HG03378 (cell line): ENCODE measurements around the gene FADS3.

Experiments used
- ATAC-seq: cut with Tn5 transposase; IDR thresholded peaks from one replicate; pipeline ENCODE4 v1.9.1; 2021; ENCODE audit warnings: mild to moderate bottlenecking, moderate library complexity; ENCODE audit not compliant: unreplicated experiment

The FADS3 gene

DNA sequence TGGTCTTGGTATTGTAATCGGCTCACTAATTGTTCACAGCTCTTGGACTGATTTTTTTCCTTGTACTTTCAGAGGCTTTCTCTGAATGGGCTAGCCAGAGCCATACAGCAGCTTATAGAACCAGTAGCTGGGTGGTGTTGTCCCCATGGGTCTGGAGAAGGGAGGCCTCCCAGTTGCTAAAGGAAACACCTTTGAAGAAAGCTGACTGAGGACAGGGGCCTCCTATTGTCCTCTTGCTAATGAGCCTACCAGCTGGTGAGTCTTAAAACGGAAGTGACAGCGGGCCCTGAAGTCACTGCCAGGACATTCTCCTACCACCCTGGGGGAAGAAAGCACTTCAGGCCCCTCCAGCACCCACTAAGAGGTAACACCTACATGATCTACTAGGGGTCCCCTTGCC, 9.9 kb downstream of the FADS3 start:
- no peak for ATAC-seq

DNA sequence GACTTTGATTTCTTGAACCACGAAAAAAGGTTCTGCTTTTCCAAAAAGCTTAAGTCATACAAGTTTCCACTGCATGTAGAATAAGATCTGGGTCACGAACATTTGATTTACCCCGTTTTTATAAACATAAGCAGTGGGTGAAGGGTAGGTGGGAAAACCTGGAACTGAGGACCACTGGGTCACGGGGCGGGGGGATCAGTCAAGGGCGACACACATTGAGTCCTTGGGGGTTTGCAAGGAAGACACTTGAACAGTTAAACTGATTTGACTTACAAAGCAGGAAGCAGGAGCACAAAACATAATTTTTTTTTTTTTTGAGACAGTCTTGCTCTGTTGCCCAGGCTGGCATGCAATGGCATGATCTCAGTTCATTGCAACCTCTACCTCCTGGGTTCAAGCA, 10.9 kb downstream of the FADS3 start:
- ATAC-seq: no peak

GRCh38 chr11:61880031-61880430, 11.3 kb downstream of the FADS3 start:
- no peak for ATAC-seq

DNA sequence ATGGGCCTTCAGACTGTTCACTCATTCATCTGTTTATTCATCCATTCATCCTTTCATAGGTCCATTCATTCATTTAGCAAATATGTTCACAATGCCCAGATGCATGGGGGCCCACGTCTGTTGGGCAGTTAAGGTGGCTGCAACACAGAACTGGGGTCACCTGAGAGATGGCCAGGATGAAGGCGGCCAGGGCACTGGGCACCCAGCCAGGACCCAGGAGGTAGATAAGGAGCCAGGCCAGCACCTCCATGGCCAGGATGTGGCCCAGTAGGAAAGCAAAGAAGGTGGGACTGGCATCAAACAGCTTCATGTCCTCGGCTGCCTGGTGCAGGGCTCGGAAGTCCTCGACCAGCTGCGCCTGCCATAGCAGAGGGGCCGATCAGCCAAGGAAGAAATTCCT, 12.2 kb downstream of the FADS3 start:
- ATAC-seq: no peak

DNA sequence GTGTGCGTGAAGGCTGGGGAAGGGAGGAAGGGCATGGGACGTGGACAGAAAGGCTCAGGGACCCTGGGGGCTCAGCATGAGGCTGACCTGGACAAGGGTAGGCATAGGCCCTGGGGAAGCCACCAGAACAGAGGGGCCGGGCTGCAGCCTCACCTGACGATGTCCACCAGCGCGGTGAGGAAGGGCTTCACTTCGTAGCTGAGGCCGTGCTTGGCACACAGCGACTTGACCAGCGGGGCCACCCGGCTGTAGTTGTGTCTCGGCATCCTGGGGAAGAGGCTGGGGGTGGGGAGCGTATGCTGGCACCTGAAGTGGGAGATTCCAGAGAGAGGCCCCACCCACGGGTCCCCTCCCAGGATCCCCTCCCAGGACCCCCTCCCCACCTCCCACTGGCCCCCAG, 15.6 kb downstream of the FADS3 start:
- no peak for ATAC-seq

GRCh38 chr11:61874853-61875252, 16.5 kb downstream of the FADS3 start:
- no peak for ATAC-seq

- no peak for ATAC-seq
Observed at GRCh38 chr11:61874377-61874809, 17.0 kb downstream of the FADS3 start.

GRCh38 chr11:61873588-61874376, 17.6 kb downstream of the FADS3 start:
- no peak for ATAC-seq

- no peak for ATAC-seq
Observed at GRCh38 chr11:61872935-61873565, 18.3 kb downstream of the FADS3 start.

DNA sequence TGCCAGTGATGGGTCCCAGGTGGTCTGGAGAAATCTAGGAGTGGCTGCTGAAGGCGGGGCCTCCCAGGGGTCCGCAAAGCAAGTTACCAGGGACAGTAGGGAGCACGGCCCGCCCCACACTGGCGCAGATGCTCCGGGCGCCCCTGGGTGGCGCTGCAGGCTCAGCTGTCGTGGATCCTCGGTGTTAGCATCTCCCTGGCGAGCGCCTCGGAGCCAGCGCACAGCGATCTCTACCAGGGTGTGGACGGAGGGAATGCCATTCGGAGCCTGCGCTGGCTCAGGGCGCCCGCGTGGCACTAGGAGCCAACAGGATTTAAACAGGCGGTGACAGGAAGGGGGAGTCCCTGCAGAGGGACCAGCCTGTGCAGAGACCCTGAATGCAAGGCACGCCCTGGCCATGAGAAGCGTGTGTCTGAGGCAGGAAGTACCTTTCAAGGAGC, 20.2 kb downstream of the FADS3 start:
- ATAC-seq: no peak

DNA sequence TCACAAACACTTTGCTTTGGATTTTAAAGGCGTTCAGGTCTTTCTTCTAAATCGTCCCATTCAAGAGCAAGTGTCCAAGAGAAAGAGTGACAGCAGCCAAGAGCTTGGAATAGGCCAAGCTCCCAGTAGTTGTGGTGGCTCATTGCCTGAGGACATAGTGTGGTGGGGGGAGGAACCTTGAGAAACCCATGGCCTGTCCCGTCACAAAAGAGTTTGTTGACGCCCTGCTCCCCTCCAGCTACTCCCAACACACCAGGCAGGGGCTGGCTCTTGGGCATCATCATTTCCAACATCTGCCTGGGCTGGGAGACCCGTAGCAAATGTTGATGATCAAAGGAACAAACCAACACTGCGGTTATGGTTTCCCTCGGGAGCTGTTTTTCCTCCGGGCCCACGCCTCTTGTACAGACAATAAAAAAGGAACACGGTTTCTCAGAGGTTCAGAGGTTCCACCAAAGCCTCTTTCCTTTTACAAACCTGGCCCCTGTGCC, 20.8 kb downstream of the FADS3 start:
- no peak for ATAC-seq

DNA sequence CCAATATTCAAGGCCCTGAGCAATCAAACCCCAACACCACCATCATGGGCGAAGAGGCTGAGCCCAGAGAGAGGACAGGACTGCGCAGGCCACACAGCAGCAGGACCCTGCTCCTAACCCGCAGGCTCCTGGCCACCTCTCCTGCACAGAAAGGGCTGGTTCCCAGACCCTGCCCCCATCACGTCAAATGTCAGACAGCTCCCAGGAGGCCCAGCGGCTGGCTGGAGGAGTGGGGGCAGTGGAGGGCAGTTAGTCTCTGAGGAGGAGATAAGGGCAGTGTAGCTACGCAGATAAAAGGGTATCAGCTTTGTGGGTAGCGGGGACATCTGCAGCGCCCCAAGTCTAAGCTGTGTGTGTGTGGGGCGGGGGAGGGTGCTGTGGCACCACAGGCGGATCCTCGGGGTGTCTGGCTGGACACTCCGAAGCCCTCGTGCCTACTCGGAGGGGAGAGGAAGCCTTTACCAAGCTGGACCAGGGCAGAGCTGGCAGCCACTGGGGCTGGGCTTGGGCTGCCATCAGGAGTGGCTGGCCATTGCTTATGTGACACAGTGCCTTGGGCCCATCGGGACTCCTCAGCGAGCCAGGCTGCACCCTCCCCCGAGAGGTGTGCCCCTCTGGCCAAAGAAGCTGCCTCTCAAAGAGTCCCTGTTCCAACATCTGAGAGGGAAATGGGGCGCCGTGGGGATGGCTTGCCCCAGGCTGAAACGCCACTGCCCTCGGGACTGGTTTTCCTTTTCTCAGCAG, 21.5 kb downstream of the FADS3 start:
- ATAC-seq: no peak

DNA sequence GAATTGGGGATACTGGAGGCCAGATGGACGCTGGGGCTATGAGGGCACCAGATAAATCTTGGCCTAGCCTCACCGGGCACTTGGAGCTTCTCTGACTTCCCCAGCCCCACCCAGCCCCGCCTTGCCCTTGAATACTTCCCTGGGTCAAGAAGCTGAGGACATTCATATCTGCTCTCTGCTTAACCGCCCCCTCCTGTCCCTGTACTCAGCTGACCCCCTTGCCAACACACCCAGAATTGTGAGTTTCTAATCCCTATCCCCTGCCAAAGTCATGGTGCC, 22.0 kb downstream of the FADS3 start:
- no peak for ATAC-seq

DNA sequence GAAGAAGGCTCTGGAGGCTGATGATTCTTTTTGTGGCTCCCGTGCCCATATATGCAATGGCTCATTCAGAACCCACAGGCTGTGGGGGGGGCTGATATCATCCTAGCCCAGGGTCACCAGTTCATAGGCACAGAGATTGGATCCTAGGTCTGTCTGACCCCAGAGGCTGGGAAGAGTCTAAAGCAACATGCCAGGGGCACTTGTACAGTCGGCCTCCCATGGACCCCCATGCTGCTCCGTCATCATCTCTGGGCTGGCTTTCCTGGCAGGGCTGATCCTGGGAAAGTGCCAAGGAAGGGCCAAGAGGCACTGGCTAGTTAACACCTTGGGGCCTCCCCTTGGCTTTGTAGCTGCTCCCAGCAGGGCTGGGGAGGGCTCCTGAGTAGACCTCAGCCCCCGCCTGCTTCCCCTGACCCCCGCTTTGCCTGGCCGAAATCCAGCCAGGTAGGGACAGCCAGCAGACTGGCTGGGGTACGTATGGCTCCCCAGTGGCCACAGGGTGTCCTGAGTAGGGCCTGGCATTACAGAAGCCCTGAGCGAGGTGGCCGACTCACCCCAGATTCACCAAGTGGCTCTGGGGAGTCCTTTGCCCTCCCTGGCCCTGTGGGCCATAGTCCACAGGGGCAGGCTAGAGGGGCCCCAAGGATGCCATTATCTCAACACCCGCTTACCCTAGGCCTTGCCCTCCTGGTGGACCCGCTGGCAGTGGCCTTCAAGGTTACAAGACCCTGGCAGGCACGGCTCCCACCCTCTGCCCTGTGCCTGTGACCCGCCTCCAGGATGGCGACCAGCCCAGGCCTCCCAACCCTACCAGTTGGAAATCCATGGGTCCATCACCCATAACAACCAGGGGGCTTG, 22.5 kb downstream of the FADS3 start:
- ATAC-seq: no peak

- ATAC-seq: no peak
Observed at GRCh38 chr11:61866958-61867343, 24.4 kb downstream of the FADS3 start.

DNA sequence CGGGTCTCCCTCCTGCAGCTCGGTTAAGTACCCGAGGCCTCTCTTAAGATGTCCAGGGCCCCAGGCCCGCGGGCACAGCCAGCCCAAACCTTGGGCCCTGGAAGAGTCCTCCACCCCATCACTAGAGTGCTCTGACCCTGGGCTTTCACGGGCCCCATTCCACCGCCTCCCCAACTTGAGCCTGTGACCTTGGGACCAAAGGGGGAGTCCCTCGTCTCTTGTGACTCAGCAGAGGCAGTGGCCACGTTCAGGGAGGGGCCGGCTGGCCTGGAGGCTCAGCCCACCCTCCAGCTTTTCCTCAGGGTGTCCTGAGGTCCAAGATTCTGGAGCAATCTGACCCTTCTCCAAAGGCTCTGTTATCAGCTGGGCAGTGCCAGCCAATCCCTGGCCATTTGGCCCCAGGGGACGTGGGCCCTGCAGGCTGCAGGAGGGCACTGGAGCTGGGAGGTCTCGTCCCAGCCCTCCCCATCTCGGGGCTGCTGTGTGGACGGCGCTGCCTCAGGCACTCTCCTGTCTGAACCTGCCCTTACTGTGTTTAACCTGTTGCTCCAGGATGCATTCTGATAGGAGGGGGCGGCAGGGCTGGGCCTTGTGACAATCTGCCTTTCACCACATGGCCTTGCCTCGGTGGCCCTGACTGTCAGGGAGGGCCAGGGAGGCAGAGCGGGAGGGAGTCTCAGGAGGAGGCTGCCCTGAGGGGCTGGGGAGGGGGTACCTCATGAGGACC, 25.0 kb downstream of the FADS3 start:
- no peak for ATAC-seq

DNA sequence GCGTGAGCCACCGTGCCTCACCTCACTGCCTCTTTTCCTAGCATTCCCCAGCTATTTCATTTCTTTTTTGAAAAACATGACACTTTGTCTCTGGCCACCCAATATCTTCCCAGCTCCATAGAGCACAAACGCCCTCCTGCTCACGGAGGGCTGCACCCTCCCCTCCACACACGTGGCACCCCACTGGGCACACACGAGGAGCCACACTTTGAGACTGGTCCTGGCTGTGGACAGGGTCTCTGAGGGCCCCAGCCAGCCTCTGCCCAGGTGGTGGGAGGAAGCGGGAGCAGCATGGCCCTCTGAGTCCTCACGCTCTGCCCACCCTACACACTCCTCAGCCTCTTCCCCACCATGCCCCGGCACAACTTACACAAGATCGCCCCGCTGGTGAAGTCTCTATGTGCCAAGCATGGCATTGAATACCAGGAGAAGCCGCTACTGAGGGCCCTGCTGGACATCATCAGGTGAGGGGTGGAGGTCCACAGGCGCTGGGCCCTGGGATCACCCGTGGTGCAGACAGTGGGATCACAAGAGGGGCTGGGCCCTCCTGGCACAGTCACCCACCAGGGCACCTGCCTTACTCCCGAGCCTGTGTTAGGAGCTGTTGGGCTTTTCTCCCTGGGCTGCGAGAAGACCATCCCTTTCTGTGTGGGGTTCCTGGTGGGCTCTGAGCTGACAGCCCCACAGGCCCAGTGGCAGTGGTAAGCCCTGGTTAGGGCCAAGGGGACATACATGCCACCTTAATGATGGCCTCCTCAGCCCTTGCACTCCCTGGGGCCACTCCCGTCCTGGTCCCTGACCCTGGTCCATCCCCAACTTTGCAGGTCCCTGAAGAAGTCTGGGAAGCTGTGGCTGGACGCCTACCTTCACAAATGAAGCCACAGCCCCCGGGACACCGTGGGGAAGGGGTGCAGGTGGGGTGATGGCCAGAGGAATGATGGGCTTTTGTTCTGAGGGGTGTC, 26.2 kb downstream of the FADS3 start:
- ATAC-seq: no peak

GRCh38 chr11:61863548-61864081, 27.7 kb downstream of the FADS3 start:
- no peak for ATAC-seq
